HUES6 (cell line): ENCODE results near the gene IPCEF1.

Source experiments
- H3K27ac ChIP-seq: 2 replicates; pipeline ENCODE4 v1.7.0; 2013; ENCODE audit warnings: low read depth, mild to moderate bottlenecking, low read length, inconsistent platforms
- H3K27me3 ChIP-seq: 2 replicates; pipeline ENCODE4 v1.6.1; 2013; ENCODE audit warnings: low read length; ENCODE audit not compliant: control insufficient read depth, insufficient read depth
- H3K36me3 ChIP-seq: 2 replicates; pipeline ENCODE4 v1.6.1; 2013; ENCODE audit warnings: low read length; ENCODE audit not compliant: control insufficient read depth, insufficient read depth
- H3K4me1 ChIP-seq: 2 replicates; pipeline ENCODE4 v1.6.1; 2013; ENCODE audit warnings: low read length; ENCODE audit not compliant: control insufficient read depth, insufficient read depth
- H3K4me3 ChIP-seq: 2 replicates; pipeline ENCODE4 v1.5.1; 2013; ENCODE audit warnings: low read depth, low read length
- H3K9ac ChIP-seq: one replicate; pipeline ENCODE4 v1.6.1; 2013; ENCODE audit warnings: mild to moderate bottlenecking, low read length
- H3K9me3 ChIP-seq: 2 replicates; pipeline ENCODE4 v1.6.1; 2013; ENCODE audit warnings: low read depth, low read length; ENCODE audit not compliant: control insufficient read depth, insufficient read depth

IPCEF1 gene

DNA sequence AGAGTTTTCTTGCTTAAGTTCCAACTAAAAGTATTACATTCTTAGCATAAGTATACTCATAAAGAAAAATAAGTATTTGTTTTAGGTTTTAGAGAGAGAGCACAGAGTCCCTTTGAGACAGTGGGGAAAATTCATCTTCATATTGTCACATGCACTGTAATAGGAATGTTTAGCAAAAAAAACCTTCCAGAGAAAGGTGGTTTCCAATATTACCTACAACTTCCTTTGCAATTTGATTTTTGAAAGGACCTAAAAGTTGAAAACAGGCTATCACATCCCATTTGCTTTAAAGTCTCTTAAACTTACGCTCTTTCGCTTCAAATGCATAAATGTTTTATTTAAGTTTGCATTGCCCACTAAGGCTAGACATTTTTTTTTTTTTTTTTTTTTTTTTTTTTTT is 231.2 kb downstream of the IPCEF1 start:
- no peaks in the 10 kb centered on the region for H3K27me3 ChIP-seq
- H3K4me3 ChIP-seq = no peak overlapping the region
- H3K27ac ChIP-seq = no peak overlapping the region
- H3K4me1 ChIP-seq = peaks cover 7% of the 10 kb centered on the region; the same call in 1 of the 2 replicates
- H3K9me3 ChIP-seq = peaks cover 3% of the 10 kb centered on the region; the same call in 1 of the 2 replicates
- no peaks in the 10 kb centered on the region for H3K36me3 ChIP-seq
- H3K9ac ChIP-seq = no peak overlapping the region

- H3K27ac ChIP-seq = no peak overlapping the region
- no peak overlapping the region for H3K9ac ChIP-seq
- peaks cover 3% of the 10 kb centered on the region; the same call in 1 of the 2 replicates for H3K9me3 ChIP-seq
- no peak overlapping the region for H3K4me3 ChIP-seq
- H3K36me3 ChIP-seq = no peaks in the 10 kb centered on the region
- H3K27me3 ChIP-seq = no peaks in the 10 kb centered on the region
- H3K4me1 ChIP-seq = peaks cover 6% of the 10 kb centered on the region; the same call in 1 of the 2 replicates
These were observed 233.2 kb downstream of the IPCEF1 start for GRCh38 chr6:154123155-154123956.

DNA sequence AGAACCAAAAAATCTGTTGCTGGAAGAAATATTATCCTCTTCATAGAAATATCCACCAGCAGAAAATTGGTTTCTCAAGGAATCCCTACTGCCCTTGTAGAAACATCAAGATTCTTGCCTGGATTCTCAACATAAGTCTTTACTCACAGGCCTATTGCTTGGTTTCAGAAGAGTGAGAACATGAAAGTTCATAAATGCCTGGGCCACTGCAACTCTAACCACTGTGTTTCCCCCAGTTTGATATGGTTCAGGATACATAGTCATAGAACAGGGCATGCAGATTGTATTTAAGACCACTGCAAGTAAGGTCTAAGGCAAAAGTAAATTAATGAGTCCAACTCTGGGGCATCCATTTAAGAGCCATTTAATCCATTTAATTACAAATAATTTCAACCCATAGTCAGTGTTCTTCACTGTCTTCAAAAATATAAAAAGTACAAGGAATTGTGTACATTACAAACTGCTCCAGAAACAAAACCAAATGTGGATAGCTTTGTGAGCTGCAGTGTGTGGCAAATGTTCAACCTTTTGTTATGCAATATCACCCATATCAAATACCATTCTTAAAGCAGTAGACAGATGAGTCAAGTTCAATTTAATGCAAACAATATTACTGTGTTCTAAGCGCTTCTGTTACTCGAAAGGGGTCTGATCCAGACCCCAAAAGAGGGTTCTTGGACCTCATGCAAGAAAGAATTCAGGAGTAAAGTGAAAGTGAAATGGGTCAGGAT is 234.2 kb downstream of the IPCEF1 start:
- H3K27me3 ChIP-seq = no peaks in the 10 kb centered on the region
- no peaks in the 10 kb centered on the region for H3K4me1 ChIP-seq
- H3K9me3 ChIP-seq = peaks cover 3% of the 10 kb centered on the region; the same call in 1 of the 2 replicates
- H3K27ac ChIP-seq = no peak overlapping the region
- no peak overlapping the region for H3K4me3 ChIP-seq
- H3K9ac ChIP-seq = no peak overlapping the region
- H3K36me3 ChIP-seq = no peaks in the 10 kb centered on the region

DNA sequence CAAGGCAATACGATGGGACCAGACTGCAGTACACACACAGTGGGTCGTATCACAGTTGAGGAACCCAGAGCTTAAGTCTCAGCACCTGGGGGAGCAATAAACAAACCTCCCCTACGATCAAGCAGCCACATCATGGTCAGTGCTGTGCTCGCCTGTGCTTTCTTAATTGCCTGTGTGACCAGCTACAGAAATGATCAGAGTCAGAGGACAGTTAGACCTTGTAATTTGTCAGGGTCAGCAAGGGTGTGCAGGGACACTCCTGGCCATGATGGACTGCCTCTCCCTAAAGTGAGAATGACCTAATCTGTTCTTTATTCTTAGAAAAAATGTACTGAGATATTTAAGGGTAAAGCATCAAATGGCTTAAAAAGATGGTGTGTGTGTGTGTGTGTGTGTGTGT is 239.1 kb downstream of the IPCEF1 start:
- no peaks in the 10 kb centered on the region for H3K9me3 ChIP-seq
- H3K27ac ChIP-seq = no peak overlapping the region
- no peaks in the 10 kb centered on the region for H3K36me3 ChIP-seq
- no peaks in the 10 kb centered on the region for H3K4me1 ChIP-seq
- no peak overlapping the region for H3K9ac ChIP-seq
- no peak overlapping the region for H3K4me3 ChIP-seq
- H3K27me3 ChIP-seq = no peaks in the 10 kb centered on the region

- Histone ChIP-seq H3K4me1 (no peaks in the 10 kb centered on the region), H3K4me3 (no peak overlapping the region), H3K9ac (no peak overlapping the region), H3K36me3 (no peaks in the 10 kb centered on the region), H3K27me3 (no peaks in the 10 kb centered on the region), H3K9me3 (no peaks in the 10 kb centered on the region), H3K27ac (no peak overlapping the region)
These were observed 243.2 kb downstream of the IPCEF1 start for GRCh38 chr6:154113392-154113791.

GRCh38 chr6:154112181-154112809 is 244.3 kb downstream of the IPCEF1 start:
- Histone ChIP-seq H3K4me1 (no peaks in the 10 kb centered on the region), H3K27me3 (no peaks in the 10 kb centered on the region), H3K36me3 (no peaks in the 10 kb centered on the region), H3K27ac (no peak overlapping the region), H3K9me3 (no peaks in the 10 kb centered on the region), H3K9ac (no peak overlapping the region), H3K4me3 (no peak overlapping the region)

DNA sequence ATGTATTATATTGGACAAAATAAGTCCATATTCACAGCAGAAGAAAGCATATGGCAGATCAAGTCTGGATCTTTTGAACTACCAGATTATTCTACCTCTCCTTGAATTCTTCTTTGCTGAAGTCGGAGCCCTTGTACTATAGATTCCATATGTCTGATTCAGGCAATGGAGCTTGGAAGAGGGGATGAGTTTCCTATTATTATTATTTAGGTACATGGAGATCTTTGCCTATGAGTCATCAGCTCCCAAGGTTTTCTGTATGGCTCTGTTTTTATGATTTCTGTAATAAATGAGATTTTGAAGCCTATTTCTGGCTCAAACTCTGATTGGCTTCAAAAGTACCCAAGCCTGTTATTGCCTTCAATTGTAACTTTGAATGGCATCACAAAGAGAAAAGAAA is 245.6 kb downstream of the IPCEF1 start:
- peaks cover 3% of the 10 kb centered on the region; the same call in 1 of the 2 replicates for H3K9me3 ChIP-seq
- H3K4me1 ChIP-seq = no peaks in the 10 kb centered on the region
- no peak overlapping the region for H3K4me3 ChIP-seq
- no peaks in the 10 kb centered on the region for H3K27me3 ChIP-seq
- H3K27ac ChIP-seq = no peak overlapping the region
- H3K9ac ChIP-seq = no peak overlapping the region
- no peaks in the 10 kb centered on the region for H3K36me3 ChIP-seq

DNA sequence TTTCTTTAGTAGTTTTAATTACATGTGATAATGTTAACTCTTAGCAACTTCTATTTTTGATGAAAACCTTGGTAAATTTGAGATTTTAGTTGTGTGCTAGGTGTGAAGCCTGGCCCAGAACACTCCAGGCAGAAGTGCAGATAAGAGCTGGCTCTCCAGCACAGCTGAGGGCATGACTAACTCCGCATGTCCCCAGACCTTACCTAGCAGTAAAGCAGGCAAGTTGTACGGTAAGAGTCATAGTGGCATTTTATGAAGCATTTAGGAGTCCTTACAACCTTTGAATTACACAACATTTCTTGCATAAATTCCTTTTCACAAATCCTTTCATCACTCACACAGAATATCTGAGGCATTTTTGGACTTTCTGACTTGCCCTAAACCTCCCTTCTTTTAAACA is 250.4 kb downstream of the IPCEF1 start:
- Histone ChIP-seq H3K36me3 (no peaks in the 10 kb centered on the region), H3K27ac (no peak overlapping the region), H3K4me3 (no peak overlapping the region), H3K27me3 (no peaks in the 10 kb centered on the region), H3K9ac (no peak overlapping the region), H3K9me3 (peaks cover 5% of the 10 kb centered on the region; the same call in 1 of the 2 replicates), H3K4me1 (no peaks in the 10 kb centered on the region)
